ENCODE measurements around the gene THSD7A. TPM values are rescaled to one million over a fixed set of nuclear protein-coding genes. Genes with fewer than 3 reads are reported as not detected.

THSD7A gene
- total and polyA plus RNA-seq, 9 of the 15 experiments (the other 6 are each of a cell fraction or from before 2014, with no cell fraction given), result 0.01 to 0.02 TPM; not detected in 7

- peaks cover 0 to 5% of the 10 kb centered on the region in 2 experiments; a peak in 1 of 5 replicates for H3K4me1 ChIP-seq (replicated peaks in 1 of 2; ENCODE audit: control insufficient read depth in 2 of 2, insufficient read depth in 2 of 2, low read length in 2 of 2)
- H3K9ac ChIP-seq (ENCODE audit: insufficient read depth in 1 of 2, low read depth in 2 of 2, low read length in 2 of 2), result no peak overlapping the region
- in situ Hi-C loops (cut with MboI) (no loop called here), intact Hi-C loops (cut with micrococcal nuclease) (loop anchor here (10.0 kb wide), 1 partner anchor 624 kb away; no protein-coding TSS in a partner anchor)
- no TSS peak for BruUV-seq (replicated peaks)
- no peak overlapping the region for H2AFZ ChIP-seq (ENCODE audit: low read depth, low read length)
- H3K9me1 ChIP-seq (ENCODE audit: control insufficient read depth, insufficient read depth, low read length), result no peaks in the 10 kb centered on the region
- no peak for FAIRE-seq
- H3K36me3 ChIP-seq (ENCODE audit: control insufficient read depth, insufficient read depth, low read length), result no peaks in the 10 kb centered on the region
- H3K9me3 ChIP-seq (replicated peaks; ENCODE audit: control insufficient read depth, insufficient read depth, low read depth, low read length), result no peaks in the 10 kb centered on the region
- H3K4me2 ChIP-seq (ENCODE audit: insufficient read depth, low read length), result no peak overlapping the region
- no peak for ATAC-seq
- CTCF ChIA-PET (ENCODE audit: low intra/inter-chr PET ratio), result interaction anchor here (0.6 kb wide), 1 partner anchor 1945 kb away, joined by 3 read pairs; no protein-coding TSS in a partner anchor
- no peak overlapping the region for H3K27ac ChIP-seq (ENCODE audit: extremely low read depth, low read depth, low read length)
- no peaks in the 10 kb centered on the region for H4K20me1 ChIP-seq (replicated peaks; ENCODE audit: control insufficient read depth, insufficient read depth, low read length)
- H3K4me3 ChIP-seq, result no peak overlapping the region
- POLR2A ChIA-PET, result no interaction called here
- no peak for DNase-seq (ENCODE audit: extremely low read depth in 1 of 4, low spot score in 3 of 4)
- no peaks in the 10 kb centered on the region for H3K79me2 ChIP-seq (ENCODE audit: control insufficient read depth, insufficient read depth, low read length)
- H3K27me3 ChIP-seq (ENCODE audit: control insufficient read depth in 2 of 2, insufficient read depth in 2 of 2, low read length in 2 of 2), result no peaks in the 10 kb centered on the region
- WGBS (ENCODE audit: insufficient coverage, low coverage, missing lambda C conversion rate), result 2% methylated on average over 8 of the region's 8 CpGs
- TF ChIP-seq ZNF696 (CRISPR knock-in tag; conservative IDR thresholded peaks at IDR 0.05), result no peak
- no peak for TF ChIP-seq FOXO4 (CRISPR knock-in tag; IDR thresholded peaks at IDR 0.05)
- TF ChIP-seq U2AF1 (optimal IDR thresholded peaks at IDR 0.05; ENCODE audit: low read depth, low read length), result no peak
- no peak for TF ChIP-seq ZHX1 (conservative IDR thresholded peaks at IDR 0.05; ENCODE audit: low read length)
- TF ChIP-seq ZKSCAN8 (CRISPR knock-in tag; IDR thresholded peaks at IDR 0.05), result no peak
- TF ChIP-seq SOX6 (IDR thresholded peaks at IDR 0.05), result no peak
- no peak for TF ChIP-seq DEAF1 (CRISPR knock-in tag; IDR thresholded peaks at IDR 0.05)
- TF ChIP-seq PHTF2 (CRISPR knock-in tag; IDR thresholded peaks at IDR 0.05), result no peak
- no peak for TF ChIP-seq HLTF (IDR thresholded peaks at IDR 0.05)
- TF ChIP-seq NCOA6 (IDR thresholded peaks at IDR 0.05), result no peak
- no peak for TF ChIP-seq TSHZ1 (CRISPR knock-in tag; IDR thresholded peaks at IDR 0.05)
- no peak for TF ChIP-seq PCBP1 (IDR thresholded peaks at IDR 0.05; ENCODE audit: low read depth, low read length, poor library complexity, severe bottlenecking)
- no peak for TF ChIP-seq MEF2A (IDR thresholded peaks at IDR 0.05; ENCODE audit: control insufficient read depth, low read depth, low read length)
- TF ChIP-seq ZNF24 (IDR thresholded peaks at IDR 0.05), result no peak
Observed at GRCh38 chr7:11831156-11831735, 752 bp downstream of the THSD7A start.
